Esophagus squamous epithelium (tissue), 5 donors: ENCODE data around the gene MCC. TPM values are rescaled to one million over a fixed set of nuclear protein-coding genes. Genes with fewer than 3 reads are reported as not detected.

ENCODE experiments used
- DNase-seq: peaks from one replicate; lab custom pipeline; 2025; lab: John Stamatoyannopoulos, UW
- H3K27ac ChIP-seq, 4 donors: fragments of 200-600 bp; sonication (generic); one replicate each; pipeline ENCODE4 v1.5.1; 2016 to 2019; ENCODE audit warnings: mild to moderate bottlenecking in 1 of 4
- H3K27me3 ChIP-seq, 4 donors: fragments of 200-600 bp; sonication (generic); 1 replicate in 3 of 4; 2 replicates in 1 of 4; pipeline versions ENCODE4 v1.5.1 to v1.6.0; 2017 to 2021; ENCODE audit warnings: antibody characterized with exemption in 1 of 4
- H3K36me3 ChIP-seq, 3 donors: fragments of 200-600 bp; sonication (generic); one replicate each; pipeline ENCODE4 v1.5.1; 2016 to 2019
- H3K4me1 ChIP-seq, 3 donors: fragments of 200-600 bp; sonication (generic); one replicate each; pipeline ENCODE4 v1.5.1; 2017 to 2019
- H3K4me3 ChIP-seq, 4 donors: fragments of 200-600 bp; sonication (generic); 1 replicate in 3 of 4; 2 replicates in 1 of 4; pipeline ENCODE4 v1.5.1; 2016 to 2019; ENCODE audit warnings: mild to moderate bottlenecking in 2 of 4, moderate library complexity in 1 of 4
- H3K9me3 ChIP-seq, 3 donors: fragments of 200-600 bp; sonication (generic); one replicate each; pipeline ENCODE4 v1.5.1; 2016 to 2019
- POLR2A ChIP-seq, 4 donors: fragments of 450-650 bp; IDR thresholded peaks; one replicate each; pipeline ENCODE4 v1.6.1; 2017; ENCODE audit warnings: antibody characterized with exemption in 4 of 4, mild to moderate bottlenecking in 4 of 4, moderate library complexity in 3 of 4
- WGBS, 2 donors: methylation state at CpG; one replicate each; pipeline ENCODE4 v1.1.5; 2018; 5-methylcytosine and 5-hydroxymethylcytosine counted together
- intact Hi-C: fragments of 100-400 bp; cut with DNase I; formaldehyde crosslinking; loops from one replicate; pipeline ENCODE4 v1.15.0; 2022
- total RNA-seq, 4 donors: library from RNA; depleted of rRNA; stranded (reverse); fragments of >200 nt; gene quantifications; one replicate each; pipeline ENCODE4 v1.1.0, GENCODE V29; 2016
- TF ChIP-seq, protein P1 (sequence below), 6 experiments: fragments of 450-650 bp in 4 of 6; fragments of 200-600 bp in 2 of 6; sonication (generic) in 2 of 6; IDR thresholded peaks; one replicate each; pipeline ENCODE4 v1.5.1; 2016 to 2019; ENCODE audit warnings: antibody characterized with exemption in 6 of 6, mild to moderate bottlenecking in 4 of 6, moderate library complexity in 4 of 6
- donor health status: DM: yes; HTN: yes; CAD: no.

Gene MCC
- total RNA-seq, 4 donors from 2014 or later, result 41.6 to 45.4 (median 43.4) TPM

DNA sequence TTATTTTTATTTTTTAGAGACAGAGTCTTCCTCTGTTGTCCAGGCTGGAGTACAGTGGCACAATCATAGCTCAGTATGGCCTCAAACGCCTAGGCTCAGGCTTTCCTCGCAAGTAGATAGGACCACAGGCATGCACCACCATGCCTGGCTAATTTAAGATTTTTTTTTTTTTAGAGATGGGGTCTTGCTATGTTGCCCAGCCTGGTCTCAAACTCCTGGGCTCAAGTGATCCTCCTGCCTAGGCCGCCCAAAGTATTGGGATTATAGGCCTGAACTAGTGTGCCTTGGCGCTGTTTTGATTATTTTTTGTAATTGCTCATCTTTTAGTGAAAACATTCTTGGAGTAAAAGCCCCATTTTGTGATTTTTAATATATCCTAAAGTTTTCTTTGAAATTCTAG, 30.6 kb upstream of the MCC start:
- TF ChIP-seq POLR2A (IDR thresholded peaks at IDR 0.05), result no peak
- TF ChIP-seq, protein P1, sequence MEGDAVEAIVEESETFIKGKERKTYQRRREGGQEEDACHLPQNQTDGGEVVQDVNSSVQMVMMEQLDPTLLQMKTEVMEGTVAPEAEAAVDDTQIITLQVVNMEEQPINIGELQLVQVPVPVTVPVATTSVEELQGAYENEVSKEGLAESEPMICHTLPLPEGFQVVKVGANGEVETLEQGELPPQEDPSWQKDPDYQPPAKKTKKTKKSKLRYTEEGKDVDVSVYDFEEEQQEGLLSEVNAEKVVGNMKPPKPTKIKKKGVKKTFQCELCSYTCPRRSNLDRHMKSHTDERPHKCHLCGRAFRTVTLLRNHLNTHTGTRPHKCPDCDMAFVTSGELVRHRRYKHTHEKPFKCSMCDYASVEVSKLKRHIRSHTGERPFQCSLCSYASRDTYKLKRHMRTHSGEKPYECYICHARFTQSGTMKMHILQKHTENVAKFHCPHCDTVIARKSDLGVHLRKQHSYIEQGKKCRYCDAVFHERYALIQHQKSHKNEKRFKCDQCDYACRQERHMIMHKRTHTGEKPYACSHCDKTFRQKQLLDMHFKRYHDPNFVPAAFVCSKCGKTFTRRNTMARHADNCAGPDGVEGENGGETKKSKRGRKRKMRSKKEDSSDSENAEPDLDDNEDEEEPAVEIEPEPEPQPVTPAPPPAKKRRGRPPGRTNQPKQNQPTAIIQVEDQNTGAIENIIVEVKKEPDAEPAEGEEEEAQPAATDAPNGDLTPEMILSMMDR (IDR thresholded peaks at IDR 0.05), result no peak
- no peak for DNase-seq
- intact Hi-C loops, result loop anchor here (10.0 kb wide), 1 partner anchor 184 kb away; no protein-coding TSS in a partner anchor
- Histone ChIP-seq H3K9me3 (no peaks in the 10 kb centered on the region), H3K27ac (no peak overlapping the region), H3K27me3 (no peaks in the 10 kb centered on the region), H3K4me3 (no peak overlapping the region), H3K4me1 (peaks cover 4 to 33% (median 6%) of the 10 kb centered on the region in 3 donors), H3K36me3 (peaks cover 0 to 26% (median 0%) of the 10 kb centered on the region in 3 donors)
- WGBS, 2 donors, result 98% methylated on average over 4 of the region's 4 CpGs

DNA sequence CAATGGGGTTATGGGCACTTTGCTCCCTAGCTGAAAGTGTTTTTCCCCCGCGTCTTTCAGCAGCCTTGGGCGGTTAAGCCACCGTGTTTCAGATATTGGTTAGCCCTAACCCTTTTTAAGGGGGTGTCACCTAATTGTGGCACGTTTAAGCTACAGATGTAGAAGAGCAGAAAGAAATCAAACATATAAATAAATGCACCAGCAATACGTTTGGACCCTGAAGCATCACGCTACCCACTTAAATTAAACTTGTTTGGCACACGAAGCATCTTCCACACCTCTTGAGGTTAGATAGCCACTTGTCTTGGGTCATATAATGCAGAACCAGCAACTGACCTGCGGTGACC, 26.0 kb upstream of the MCC start:
- Histone ChIP-seq H3K9me3 (no peaks in the 10 kb centered on the region), H3K27ac (peak overlapping the region; percentile 91 to 97 (median 94)), H3K36me3 (peaks cover 0 to 14% (median 0%) of the 10 kb centered on the region in 3 donors), H3K27me3 (peaks cover 0 to 5% (median 0%) of the 10 kb centered on the region in 4 donors), H3K4me3 (peak overlapping the region; percentile 70 to 97 (median 87)), H3K4me1 (peaks cover 6 to 37% (median 8%) of the 10 kb centered on the region in 3 donors)
- TF ChIP-seq POLR2A (IDR thresholded peaks at IDR 0.05), result no peak
- TF ChIP-seq, protein P1 (IDR thresholded peaks at IDR 0.05), result no peak
- 9 to 10% methylated on average over 8 to 9 of the region's 9 CpGs for WGBS, 2 donors
- intact Hi-C loops, result loop anchor here (10.0 kb wide), 1 partner anchor 179 kb away; no protein-coding TSS in a partner anchor
- DNase-seq, result no peak

DNA sequence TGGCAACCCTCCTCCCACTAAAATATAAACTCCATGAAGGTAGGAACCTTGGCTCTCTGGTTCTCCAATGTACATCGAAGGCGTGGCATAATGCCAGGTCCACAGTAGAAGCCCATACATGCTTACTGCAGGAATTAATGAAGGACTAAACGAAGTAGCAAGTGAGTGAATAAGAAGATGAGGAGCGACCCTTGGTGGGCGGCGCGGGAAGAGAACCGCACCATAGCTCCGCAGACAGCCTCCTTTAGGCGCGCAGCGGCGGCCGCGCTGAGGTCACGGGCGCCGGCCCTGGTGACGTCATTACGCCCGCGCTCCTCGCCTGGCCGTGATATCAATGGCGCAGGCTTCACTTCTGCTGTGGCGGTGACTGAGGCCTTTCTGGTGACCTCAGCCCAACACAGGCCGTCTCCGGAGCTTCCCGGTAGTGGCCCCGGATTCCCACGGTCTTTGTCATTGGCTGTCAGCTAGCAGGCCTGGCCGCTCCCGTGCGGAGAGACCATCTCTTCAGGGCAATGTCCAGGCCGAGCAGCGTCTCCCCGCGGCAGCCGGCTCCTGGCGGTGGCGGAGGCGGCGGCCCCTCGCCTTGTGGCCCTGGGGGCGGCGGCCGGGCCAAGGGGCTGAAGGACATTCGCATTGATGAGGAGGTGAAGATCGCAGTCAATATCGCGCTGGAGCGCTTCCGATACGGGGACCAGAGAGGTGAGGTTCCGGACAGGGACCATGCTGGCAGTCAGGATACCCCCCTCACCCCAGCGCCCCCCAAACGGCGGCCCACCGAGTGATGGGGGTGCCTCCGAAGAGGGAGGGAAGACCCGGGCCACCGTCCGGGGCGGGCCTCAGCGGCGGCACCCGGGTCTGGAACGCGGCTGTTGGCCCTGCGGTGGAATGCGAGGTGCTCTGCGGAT, 25.4 kb upstream of the MCC start, which contains the start of gene YTHDC2:
YTHDC2 (plus strand) TSS at position 311 of the 905 bp plus-strand sequence; CDS start at position 513, 202 bp downstream.
- 0 to 1% methylated on average over 23 to 27 of the region's 72 CpGs for WGBS, 2 donors
- Histone ChIP-seq H3K27me3 (peaks cover 0 to 5% (median 0%) of the 10 kb centered on the region in 4 donors), H3K4me3 (peak within 1 kb of the TSS; percentile 70 to 97 (median 87)), H3K36me3 (peaks cover 0 to 10% (median 0%) of the 10 kb centered on the region in 3 donors), H3K27ac (peak within 1 kb of the TSS; percentile 91 to 97 (median 94)), H3K9me3 (no peaks in the 10 kb centered on the region), H3K4me1 (peaks cover 6 to 43% (median 8%) of the 10 kb centered on the region in 3 donors)
- peak; percentile 45 for DNase-seq
- intact Hi-C loops, result loop anchor here (10.0 kb wide), 1 partner anchor 179 kb away; no protein-coding TSS in a partner anchor
- TF ChIP-seq, protein P1 (IDR thresholded peaks at IDR 0.05), result peak in 3 of 6 experiments; percentile 1 to 22 (median 20)
- peak in 2 of 4 donors; percentile 42 to 72 for TF ChIP-seq POLR2A (IDR thresholded peaks at IDR 0.05)

- intact Hi-C loops, result loop anchor here (10.0 kb wide), 1 partner anchor 178 kb away; no protein-coding TSS in a partner anchor
- WGBS, 2 donors, result 82 to 97% methylated on average over 2 to 3 of the region's 3 CpGs
Observed at GRCh38 chr5:113512341-113512740, 24.1 kb upstream of the MCC start.

More at GRCh38 chr5:113512341-113512740, 24.1 kb upstream of the MCC start:
- Histone ChIP-seq H3K9me3 (no peaks in the 10 kb centered on the region), H3K27me3 (peaks cover 0 to 12% (median 0%) of the 10 kb centered on the region in 4 donors), H3K4me1 (peaks cover 6 to 55% (median 8%) of the 10 kb centered on the region in 3 donors), H3K27ac (no peak overlapping the region), H3K4me3 (no peak overlapping the region), H3K36me3 (no peaks in the 10 kb centered on the region)
- DNase-seq, result no peak
- no peak for TF ChIP-seq POLR2A (IDR thresholded peaks at IDR 0.05)
- TF ChIP-seq, protein P1 (IDR thresholded peaks at IDR 0.05), result no peak
